Small intestine (tissue), 7 donors: ENCODE results near the gene TCEA2. TPM values are rescaled to one million over a fixed set of nuclear protein-coding genes. Genes with fewer than 3 reads are reported as not detected.
"Not testable (repeated sequence)": the region's sequence is repeated elsewhere in the genome, so short reads cannot be mapped to it uniquely, and the experiment has no call there.

Experiments used
- DNase-seq, 2 donors: peaks; one replicate each; pipeline versions ENCODE4 v3.0.0 to v3.0.0-alpha.2; 2013
- FAIRE-seq: peaks from 2 replicates; lab custom pipeline; 2012; peaks lifted over from hg19 to GRCh38; lab: Jason Lieb, UNC
- H3K27ac ChIP-seq, 3 donors: one replicate each; pipeline ENCODE4 v1.5.1; 2013; ENCODE audit warnings: low read length in 2 of 3, mild to moderate bottlenecking in 2 of 3, control low read depth in 1 of 3, inconsistent platforms in 1 of 3, low read depth in 1 of 3, moderate library complexity in 1 of 3
- H3K27me3 ChIP-seq, 3 donors: one replicate each; pipeline ENCODE4 v1.6.1; 2013; ENCODE audit warnings: low read length in 3 of 3, inconsistent platforms in 1 of 3; ENCODE audit not compliant: control insufficient read depth in 3 of 3, insufficient read depth in 3 of 3
- H3K36me3 ChIP-seq, 3 donors: one replicate each; pipeline ENCODE4 v1.6.1; 2013; ENCODE audit warnings: low read length in 3 of 3, inconsistent platforms in 1 of 3, low read depth in 1 of 3, mild to moderate bottlenecking in 1 of 3, moderate library complexity in 1 of 3; ENCODE audit not compliant: control insufficient read depth in 3 of 3, insufficient read depth in 2 of 3
- H3K4me1 ChIP-seq, 3 donors: one replicate each; pipeline ENCODE4 v1.6.1; 2013; ENCODE audit warnings: low read length in 2 of 3, inconsistent platforms in 1 of 3, low read depth in 1 of 3, mild to moderate bottlenecking in 1 of 3, moderate library complexity in 1 of 3; ENCODE audit not compliant: control insufficient read depth in 3 of 3, insufficient read depth in 2 of 3
- H3K4me3 ChIP-seq, 3 donors: one replicate each; pipeline ENCODE4 v1.5.1; 2013; ENCODE audit warnings: low read length in 3 of 3, control low read depth in 1 of 3, inconsistent platforms in 1 of 3, low read depth in 1 of 3, mild to moderate bottlenecking in 1 of 3, moderate library complexity in 1 of 3
- H3K9me3 ChIP-seq, 2 donors: one replicate each; pipeline ENCODE4 v1.6.1; 2013; ENCODE audit warnings: low read depth in 1 of 2, low read length in 1 of 2; ENCODE audit not compliant: control insufficient read depth in 2 of 2, insufficient read depth in 1 of 2
- WGBS, 3 donors: extraction: QIAGEN DNeasy Blood & Tissue Kit; methylation state at CpG; one replicate each; pipeline ENCODE4 v1.1.7; 2013; 5-methylcytosine and 5-hydroxymethylcytosine counted together
- polyA plus RNA-seq, 4 donors: library from polyadenylated mRNA; stranded (reverse) in 3 of 4; unstranded in 1 of 4; fragments of 200-250 nt in 3 of 4; fragments of 120-200 nt in 1 of 4; gene quantifications; one replicate each; pipeline versions ENCODE4 v1.2.1 to v1.2.3, GENCODE V29; 2013
- donor health status: healthy with polysubstance abuse.
- donor health status: control.
- donor health status: control.
- donor health status: Bipolar disorder and iron deficiency.
- donor health status: healthy.

The TCEA2 gene
- polyA plus RNA-seq, 4 donors, result 7.8 to 28.5 (median 12.6) TPM

DNA sequence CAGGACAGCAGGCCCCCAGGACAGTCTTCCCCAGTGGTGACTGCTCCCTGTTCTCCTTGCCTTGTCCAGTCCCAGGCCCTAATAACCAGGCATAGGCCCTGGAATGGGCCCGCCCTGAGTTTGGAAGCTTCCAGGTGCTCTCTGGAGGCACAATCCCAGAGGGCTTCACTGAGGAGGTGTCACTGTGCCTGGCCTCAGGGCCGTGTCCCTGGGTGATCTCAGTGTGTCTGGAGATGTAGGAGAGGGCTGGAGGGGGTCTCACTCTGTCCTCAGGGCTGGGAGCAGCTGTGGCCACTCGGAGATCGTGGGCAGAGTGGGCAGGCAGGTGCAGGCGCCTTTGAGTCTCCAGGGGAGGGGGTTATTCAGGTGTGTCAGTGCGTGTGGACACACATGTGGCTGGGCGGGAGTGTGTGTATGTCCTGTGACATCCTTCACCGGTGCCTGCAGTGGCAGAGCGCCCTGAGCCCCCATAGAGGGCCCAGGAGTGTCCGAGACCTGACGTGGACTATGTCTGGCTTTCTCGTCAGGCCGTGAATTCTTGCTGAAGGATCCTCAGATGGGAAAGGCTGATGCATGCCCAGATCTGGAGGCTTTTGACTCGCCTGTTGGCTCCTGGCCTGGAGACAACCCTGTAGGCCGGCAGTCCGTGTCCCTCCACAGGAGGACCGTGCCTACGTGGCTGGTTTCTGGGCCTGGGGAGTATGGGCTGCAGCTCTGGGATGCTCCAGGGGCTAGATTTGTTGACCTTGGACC is 49.9 kb downstream of the TCEA2 start:
- Histone ChIP-seq H3K27me3 (no peaks in the 10 kb centered on the region), H3K4me1 (no peaks in the 10 kb centered on the region), H3K4me3 (no peak overlapping the region), H3K9me3 (no peaks in the 10 kb centered on the region), H3K36me3 (no peaks in the 10 kb centered on the region), H3K27ac (no peak overlapping the region)
- no peak for DNase-seq
- 74 to 84% (median 77%) methylated on average over 18 of the region's 18 CpGs for WGBS, 3 donors
- no peak for FAIRE-seq

DNA sequence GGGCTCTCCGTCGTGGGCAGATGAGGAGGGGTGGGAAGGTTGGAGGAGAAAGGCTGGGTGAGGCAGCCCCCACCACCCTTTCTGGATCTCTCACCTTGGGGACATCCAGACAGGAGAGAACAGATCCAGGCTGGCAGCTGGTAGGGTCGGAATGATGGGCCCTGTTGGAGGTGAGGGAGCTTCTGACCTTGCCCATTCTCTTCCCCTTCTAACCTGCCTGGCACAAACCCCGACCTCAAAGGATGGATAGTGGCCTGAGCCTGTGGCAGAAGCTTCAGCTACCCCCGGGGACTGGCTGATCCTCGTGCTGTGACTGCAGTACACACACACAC is 50.4 kb downstream of the TCEA2 start:
- WGBS, 3 donors, result 43 to 68% (median 52%) methylated on average over 6 of the region's 6 CpGs
- Histone ChIP-seq H3K4me3 (no peak overlapping the region), H3K27me3 (no peaks in the 10 kb centered on the region), H3K36me3 (no peaks in the 10 kb centered on the region), H3K9me3 (no peaks in the 10 kb centered on the region), H3K4me1 (no peaks in the 10 kb centered on the region), H3K27ac (no peak overlapping the region)
- DNase-seq (no peak), FAIRE-seq (no peak)

DNA sequence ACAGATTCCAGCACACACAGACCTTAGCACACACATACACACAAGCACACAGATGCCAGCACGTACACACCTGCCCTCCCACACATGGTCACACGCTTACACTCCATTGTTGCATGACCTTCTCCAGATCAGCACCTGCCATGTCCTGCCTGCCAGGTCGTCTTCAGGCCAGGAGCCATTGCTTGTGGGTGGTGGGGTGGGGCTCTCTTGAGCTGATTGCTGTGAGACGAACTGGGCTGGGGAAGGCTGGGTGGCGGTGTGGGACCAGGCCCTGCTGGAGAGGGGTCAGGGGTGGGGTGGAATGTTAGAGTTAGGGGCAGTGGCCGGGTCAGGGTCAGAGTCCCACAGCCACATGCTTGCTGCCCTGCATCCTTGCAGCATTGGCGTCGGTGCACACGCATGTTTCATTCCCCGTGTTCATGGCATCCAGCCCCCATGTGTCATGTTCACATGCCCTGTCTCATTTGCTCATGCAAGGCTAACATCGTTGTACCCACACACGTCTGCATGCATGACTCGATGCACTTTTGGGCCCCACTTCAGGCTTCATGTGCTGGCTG is 50.9 kb downstream of the TCEA2 start:
- FAIRE-seq (no peak), DNase-seq (no peak)
- H3K9me3 ChIP-seq, result no peaks in the 10 kb centered on the region
- H3K36me3 ChIP-seq, result no peaks in the 10 kb centered on the region
- no peak overlapping the region for H3K27ac ChIP-seq
- no peak overlapping the region for H3K4me3 ChIP-seq
- H3K27me3 ChIP-seq, result no peaks in the 10 kb centered on the region
- no peaks in the 10 kb centered on the region for H3K4me1 ChIP-seq
- 60 to 73% (median 61%) methylated on average over 13 of the region's 13 CpGs for WGBS, 3 donors

DNA sequence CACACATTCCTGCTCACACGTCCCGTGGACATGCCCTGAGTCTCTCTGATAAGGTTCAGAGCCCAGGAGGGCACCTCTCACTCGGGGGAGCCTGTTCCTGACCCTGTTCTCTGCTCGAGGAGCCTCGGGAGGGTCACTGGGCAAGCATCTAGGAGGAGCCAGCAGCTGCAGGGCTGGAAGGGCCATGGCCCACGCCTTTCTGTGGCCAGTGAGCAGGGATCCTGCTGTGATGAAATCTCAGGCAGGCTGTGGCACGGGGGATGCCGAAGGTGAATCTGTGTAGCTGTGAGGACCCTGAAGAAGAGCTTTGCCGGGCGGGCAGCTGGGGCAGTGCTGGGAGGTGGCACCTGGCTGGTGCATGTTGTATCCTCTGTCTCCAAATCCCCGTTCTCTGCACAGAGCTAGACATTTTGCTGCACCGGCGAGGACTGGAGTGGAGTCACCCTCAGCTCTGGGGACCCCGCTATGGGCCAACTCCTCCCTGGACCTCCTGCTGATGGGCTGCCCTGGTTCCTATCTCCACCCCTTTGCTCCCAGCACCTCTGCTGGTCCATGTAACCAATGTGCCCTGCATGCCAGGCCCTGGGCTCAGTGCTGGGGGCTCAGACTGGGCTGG is 51.5 kb downstream of the TCEA2 start:
- no peak for FAIRE-seq
- H3K9me3 ChIP-seq, result no peaks in the 10 kb centered on the region
- H3K27ac ChIP-seq, result no peak overlapping the region
- H3K27me3 ChIP-seq, result no peaks in the 10 kb centered on the region
- no peaks in the 10 kb centered on the region for H3K4me1 ChIP-seq
- no peak for DNase-seq
- H3K36me3 ChIP-seq, result no peaks in the 10 kb centered on the region
- H3K4me3 ChIP-seq, result no peak overlapping the region
- 64 to 77% (median 73%) methylated on average over 14 of the region's 14 CpGs for WGBS, 3 donors

DNA sequence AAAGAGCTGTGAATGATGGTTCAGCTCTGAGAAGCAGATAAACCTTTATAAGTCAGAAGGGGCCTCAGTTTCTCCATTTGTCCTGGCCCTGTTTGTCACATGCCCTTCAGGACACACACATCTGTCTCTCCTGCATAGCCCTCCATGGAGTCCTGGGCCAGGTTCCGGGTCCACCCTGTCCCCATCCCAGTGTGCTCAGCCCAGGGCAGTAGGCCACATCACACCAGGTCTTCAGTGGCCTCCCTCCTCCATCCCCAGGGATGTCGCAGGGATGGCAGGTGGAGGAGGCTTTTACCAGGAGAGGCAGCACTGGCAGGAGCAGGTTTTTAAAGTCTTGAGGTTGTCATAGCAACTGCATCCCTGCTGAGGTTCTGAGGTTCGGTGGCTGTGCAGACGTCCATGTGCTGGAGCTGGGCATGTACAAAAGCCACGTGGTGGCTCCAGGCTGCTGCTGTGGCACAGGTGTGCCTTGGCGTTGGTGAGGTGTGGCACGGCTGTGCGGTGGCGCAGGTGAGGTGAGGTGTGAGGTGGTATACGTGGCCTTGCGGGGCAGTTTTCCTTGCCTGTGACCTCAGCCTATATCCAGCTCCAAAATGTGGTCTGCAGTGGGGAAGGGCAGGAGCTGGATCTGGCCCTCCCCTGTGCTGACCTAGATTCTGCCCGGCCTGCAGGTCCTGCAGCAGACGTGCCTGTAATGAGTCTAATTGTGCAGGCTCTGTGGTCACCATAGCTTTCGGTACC is 52.3 kb downstream of the TCEA2 start:
- no peak for FAIRE-seq
- H3K4me1 ChIP-seq, result no peaks in the 10 kb centered on the region
- no peak overlapping the region for H3K27ac ChIP-seq
- no peak for DNase-seq
- no peaks in the 10 kb centered on the region for H3K27me3 ChIP-seq
- H3K36me3 ChIP-seq, result no peaks in the 10 kb centered on the region
- no peak overlapping the region for H3K4me3 ChIP-seq
- H3K9me3 ChIP-seq, result no peaks in the 10 kb centered on the region
- 50 to 71% (median 56%) methylated on average over 14 of the region's 14 CpGs for WGBS, 3 donors

DNA sequence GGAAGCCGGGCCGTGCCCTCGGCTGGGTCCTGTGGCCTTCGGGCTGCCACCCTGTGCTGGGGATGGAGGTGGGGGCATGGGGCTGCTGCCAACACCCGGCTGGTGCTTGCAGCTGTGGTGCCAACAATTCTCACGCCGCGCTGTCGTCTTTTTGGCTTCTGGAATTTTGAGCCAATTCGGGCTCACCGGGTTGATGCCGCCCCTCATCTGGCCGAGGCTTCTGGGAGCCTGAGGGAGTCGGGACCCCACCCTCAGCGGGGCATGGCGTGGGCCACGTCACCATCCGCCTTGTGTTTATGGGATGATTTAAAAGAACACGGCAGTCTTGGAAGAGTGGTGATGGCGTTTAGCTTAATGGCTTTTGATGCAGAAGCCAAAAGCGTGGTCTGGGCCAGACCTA is 53.0 kb downstream of the TCEA2 start:
- FAIRE-seq (no peak), DNase-seq (no peak)
- no peaks in the 10 kb centered on the region for H3K4me1 ChIP-seq
- H3K4me3 ChIP-seq, result no peak overlapping the region
- no peaks in the 10 kb centered on the region for H3K27me3 ChIP-seq
- H3K9me3 ChIP-seq, result no peaks in the 10 kb centered on the region
- H3K27ac ChIP-seq, result no peak overlapping the region
- 73 to 83% (median 82%) methylated on average over 21 of the region's 21 CpGs for WGBS, 3 donors
- no peaks in the 10 kb centered on the region for H3K36me3 ChIP-seq

DNA sequence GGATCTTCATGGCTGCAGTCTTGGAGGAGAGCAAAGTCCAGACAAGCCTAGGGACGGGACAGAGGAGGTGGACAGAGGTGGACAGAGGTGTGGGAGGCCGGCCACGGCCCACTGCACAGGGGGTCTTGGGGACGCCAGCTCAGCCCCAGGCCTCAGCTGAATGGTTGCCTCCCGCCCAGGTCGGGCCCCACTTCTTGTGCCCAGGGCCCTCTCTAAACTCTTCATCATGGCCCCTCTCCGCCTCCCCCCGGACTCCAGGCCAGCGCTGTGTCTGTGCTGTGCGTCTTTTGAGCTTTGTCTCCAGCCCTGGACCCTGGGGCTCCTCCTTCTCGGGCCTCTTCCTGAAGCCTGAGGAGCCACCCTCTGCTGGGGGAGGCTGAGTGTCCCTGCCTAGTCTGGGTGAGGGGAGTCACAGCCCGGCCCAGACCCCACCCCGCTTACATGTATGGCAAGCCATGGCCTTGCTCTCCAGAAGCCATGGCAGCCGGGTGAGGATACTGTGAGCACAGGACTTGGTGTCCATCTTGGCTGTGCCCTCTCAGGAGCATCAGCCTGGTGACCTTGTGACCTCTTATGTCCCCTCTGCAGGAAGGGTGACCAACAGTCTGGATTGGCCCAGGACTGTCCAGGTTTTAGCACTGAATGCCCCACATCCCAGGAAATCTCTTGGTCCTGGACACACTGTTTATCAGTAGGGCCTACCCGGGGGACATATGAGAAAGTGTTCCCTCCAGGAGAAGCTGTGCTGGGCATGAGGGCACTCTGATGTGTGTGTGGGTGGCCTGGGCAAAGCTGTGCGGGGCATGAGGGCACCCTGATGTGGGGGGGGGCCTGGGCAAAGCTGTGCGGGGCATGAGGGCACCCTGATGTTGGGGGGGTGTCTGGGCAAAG is 53.8 kb downstream of the TCEA2 start:
- Histone ChIP-seq H3K36me3 (no peaks in the 10 kb centered on the region), H3K4me3 (no peak overlapping the region), H3K27ac (no peak overlapping the region), H3K9me3 (no peaks in the 10 kb centered on the region), H3K27me3 (no peaks in the 10 kb centered on the region), H3K4me1 (no peaks in the 10 kb centered on the region)
- 67 to 81% (median 69%) methylated on average over 15 to 17 of the region's 17 CpGs for WGBS, 3 donors
- no peak for DNase-seq
- FAIRE-seq, result no peak

DNA sequence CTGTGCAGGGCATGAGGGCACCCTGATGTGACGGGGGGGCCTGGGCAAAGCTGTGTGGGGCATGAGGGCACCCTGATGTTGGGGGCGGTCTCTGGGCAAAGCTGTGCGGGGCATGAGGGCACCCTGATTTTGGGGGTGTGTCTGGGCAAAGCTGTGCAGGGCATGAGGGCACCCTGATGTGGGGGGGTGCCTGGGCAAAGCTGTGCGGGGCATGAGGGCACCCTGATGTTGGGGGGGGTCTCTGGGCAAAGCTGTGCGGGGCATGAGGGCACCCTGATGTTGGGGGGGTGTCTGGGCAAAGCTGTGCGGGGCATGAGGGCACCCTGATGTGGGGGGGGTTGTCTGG is 54.4 kb downstream of the TCEA2 start:
- not testable (repeated sequence) for H3K4me1 ChIP-seq, H3K9me3 ChIP-seq, H3K4me3 ChIP-seq, FAIRE-seq, H3K27ac ChIP-seq, DNase-seq, H3K36me3 ChIP-seq, H3K27me3 ChIP-seq
- WGBS, 3 donors, result 68 to 80% methylated on average over 3 to 6 of the region's 6 CpGs; no CpG with 5 or more reads in 1 of the 3 donors
